Stimulated activated CD4-positive, alpha-beta T cell treated with anti-CD3 and anti-CD28 coated beads, Interleukin-1b, Interleukin-23, amount 100 ng/mL, for 24 hours (primary cell): ENCODE results near the gene WNT16.

ENCODE experiments used
- DNase-seq, 4 experiments: peaks; one replicate each; pipeline ENCODE4 v3.0.0-alpha.2; 2020; ENCODE audit warnings: low read depth in 4 of 4, low spot score in 1 of 4

The WNT16 gene

DNA sequence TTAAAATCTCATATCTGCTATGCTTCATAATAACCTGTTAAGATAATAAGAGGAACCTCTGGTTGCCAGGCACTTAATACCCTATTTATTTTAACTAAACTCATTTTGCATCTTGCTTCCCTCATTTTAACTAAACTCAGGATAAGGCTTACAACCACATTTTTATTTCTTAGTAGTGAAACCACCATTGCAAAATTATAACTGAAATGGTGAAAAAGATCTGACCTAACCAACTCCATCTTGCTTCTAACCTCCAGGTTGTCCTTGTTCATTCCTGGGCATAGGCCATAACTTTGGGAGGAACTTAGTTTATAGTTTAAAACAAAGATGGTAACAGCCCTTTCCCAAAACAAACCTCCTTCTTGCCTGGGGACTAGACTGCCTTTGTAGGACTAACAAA is 61.3 kb downstream of the WNT16 start:
- DNase-seq: no peak

GRCh38 chr7:121390617-121391016 is 61.8 kb downstream of the WNT16 start:
- DNase-seq: no peak
